GM12873 (cell line): ENCODE data around the gene IL1RAPL1.
A peak's percentile ranks its signal among the peaks of the same experiment; 100 is the strongest.

Source experiments
- CTCF ChIP-seq: IDR thresholded peaks from 2 replicates; pipeline ENCODE4 v1.5.1; 2012; ENCODE audit warnings: low read depth, mild to moderate bottlenecking, moderate library complexity, low read length, control low read depth; ENCODE audit not compliant: insufficient read depth; ENCODE audit errors: missing control alignments

Gene IL1RAPL1

GRCh38 chrX:29471829-29472228, 884.6 kb downstream of the IL1RAPL1 start:
- no peak for TF ChIP-seq CTCF

GRCh38 chrX:29477878-29478277, 890.6 kb downstream of the IL1RAPL1 start:
- no peak for TF ChIP-seq CTCF

GRCh38 chrX:29478336-29479069, 891.3 kb downstream of the IL1RAPL1 start:
- TF ChIP-seq CTCF, result peak; percentile 87

GRCh38 chrX:29487214-29487613, 900.0 kb downstream of the IL1RAPL1 start:
- TF ChIP-seq CTCF, result no peak

- TF ChIP-seq CTCF, result no peak
These were observed 900.5 kb downstream of the IL1RAPL1 start for GRCh38 chrX:29487714-29488113.

- TF ChIP-seq CTCF, result no peak
These were observed 901.7 kb downstream of the IL1RAPL1 start for GRCh38 chrX:29488919-29489318.

- no peak for TF ChIP-seq CTCF
These were observed 903.4 kb downstream of the IL1RAPL1 start for GRCh38 chrX:29490606-29491005.
